GM19328 (cell line): ENCODE results near the gene PHGDH.

ENCODE experiments used
- ATAC-seq: cut with Tn5 transposase; IDR thresholded peaks from one replicate; pipeline ENCODE4 v1.9.1; 2021; ENCODE audit warnings: mild to moderate bottlenecking, moderate library complexity; ENCODE audit not compliant: unreplicated experiment

Gene PHGDH

GRCh38 chr1:119758584-119758983 is 46.9 kb downstream of the PHGDH start:
- ATAC-seq: no peak

DNA sequence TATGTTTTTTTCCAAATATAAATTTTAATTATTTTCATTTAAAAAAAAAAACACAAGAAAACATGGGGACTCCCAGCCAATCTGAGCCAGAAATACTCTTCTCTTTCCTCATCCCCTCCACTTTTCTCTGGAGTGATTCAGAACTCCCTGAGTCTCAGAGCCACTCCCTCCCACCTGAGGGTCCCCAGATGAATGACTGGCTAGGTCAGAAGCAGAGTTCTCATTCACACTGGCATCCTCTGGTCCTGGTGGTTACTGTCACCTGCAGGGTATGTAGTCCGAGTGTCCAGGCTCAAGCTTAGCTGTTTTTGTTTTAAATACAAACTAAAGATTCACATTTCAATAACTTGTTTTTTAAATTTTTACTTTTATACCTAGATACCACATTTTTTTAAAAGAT is 50.7 kb downstream of the PHGDH start:
- no peak for ATAC-seq

DNA sequence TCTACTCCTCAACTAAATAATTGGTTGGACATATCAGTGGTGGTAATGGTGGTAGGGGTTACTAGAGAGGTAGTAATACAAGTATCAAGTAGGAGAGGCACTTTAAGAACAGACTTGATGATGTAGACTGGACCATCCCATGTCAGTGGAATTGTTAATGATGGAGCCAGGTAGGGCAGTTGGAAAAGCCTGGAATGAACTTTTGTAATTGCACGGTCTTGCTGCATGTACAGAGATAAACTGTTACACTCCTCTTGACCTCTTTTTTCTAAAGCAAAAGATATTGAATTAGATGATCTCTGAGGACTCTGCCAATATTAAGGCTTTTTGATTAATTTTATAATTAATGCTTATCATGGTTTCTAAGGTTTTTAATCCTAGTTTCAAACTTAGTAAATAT is 51.2 kb downstream of the PHGDH start:
- ATAC-seq: no peak

DNA sequence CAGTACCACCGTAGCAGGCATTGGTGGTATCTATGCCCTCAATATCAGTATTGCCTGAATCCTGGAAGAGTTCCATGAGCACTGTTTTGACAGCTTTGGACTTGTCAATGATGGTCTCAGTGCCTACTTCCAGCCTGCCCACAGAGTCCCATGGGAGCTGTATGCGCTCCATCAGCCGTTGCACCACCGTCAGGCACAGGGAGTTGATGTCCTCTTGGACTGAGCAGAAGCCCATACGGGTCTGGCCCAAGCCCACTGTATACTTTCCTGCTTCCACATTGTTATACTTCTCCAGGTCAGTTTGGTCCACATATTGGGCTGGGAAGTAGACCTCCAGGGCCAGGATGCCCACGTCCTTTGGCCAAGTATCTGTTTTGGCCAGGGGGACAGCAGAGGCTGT is 52.5 kb downstream of the PHGDH start:
- ATAC-seq: no peak

GRCh38 chr1:119766374-119766794 is 54.6 kb downstream of the PHGDH start:
- ATAC-seq: no peak

DNA sequence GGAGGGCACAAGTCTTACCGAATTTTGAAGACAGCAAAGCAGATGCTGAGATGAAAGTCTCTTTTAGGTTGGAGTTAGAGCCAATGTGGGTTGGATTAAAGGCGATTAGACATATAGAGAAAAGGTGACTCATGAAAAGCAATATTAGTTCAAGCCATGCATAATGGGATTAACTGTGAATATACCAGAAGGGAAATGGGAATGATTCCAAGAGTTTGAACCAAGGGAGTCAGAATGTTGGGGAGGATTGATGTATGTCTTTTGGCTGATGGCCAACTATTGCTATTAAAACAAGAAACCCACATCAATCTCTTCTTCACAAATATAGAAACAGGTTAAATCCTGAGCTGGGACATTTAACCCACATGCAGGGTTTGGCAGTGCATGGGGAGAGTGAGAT is 55.8 kb downstream of the PHGDH start:
- no peak for ATAC-seq

DNA sequence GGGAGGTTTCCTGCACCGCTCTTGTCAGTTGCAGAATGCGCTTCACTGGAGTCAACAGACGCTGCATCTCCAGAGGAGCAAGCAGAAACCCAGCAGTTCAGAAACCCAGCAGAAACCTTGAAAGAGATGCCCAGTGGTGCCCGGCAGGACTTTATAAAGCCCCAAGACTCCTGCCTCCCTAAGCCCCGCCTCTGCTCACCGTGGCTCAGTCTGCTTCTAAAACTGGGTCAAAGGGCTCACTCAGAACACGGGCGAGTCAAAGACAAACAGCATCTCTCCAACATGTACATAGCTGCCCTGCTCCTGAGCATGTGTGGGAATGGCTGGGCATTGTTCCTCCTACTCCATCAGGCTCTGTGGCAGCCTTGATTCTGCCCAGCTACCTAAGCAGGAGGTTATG is 57.0 kb downstream of the PHGDH start, which contains the start of gene HMGCS2:
Gene HMGCS2 (minus strand): TSS at position 128 of the 400 bp plus-strand sequence. CDS start 61 bp downstream, at position 67.
- no peak for ATAC-seq

- no peak for ATAC-seq
Observed at GRCh38 chr1:119771016-119771415, 59.3 kb downstream of the PHGDH start.

- ATAC-seq: no peak
Observed at GRCh38 chr1:119771770-119772169, 60.0 kb downstream of the PHGDH start.

DNA sequence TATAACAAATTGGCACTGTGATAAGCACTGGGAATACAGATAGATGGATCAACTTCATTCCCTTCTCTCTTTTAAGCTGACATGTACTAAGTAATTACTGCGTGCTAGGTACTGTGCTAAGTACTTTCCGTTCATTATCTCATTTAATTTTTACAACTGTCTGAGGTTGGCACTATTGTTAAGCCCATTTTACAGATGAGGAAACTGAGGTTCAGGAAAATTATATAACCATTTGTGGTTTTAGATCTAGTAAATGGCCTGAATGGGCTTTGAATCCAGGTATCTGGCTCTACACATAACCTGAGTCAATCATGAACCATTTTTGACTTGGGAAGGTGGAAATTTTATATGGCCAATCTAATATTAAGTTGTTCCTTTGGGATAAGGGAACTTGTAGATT is 60.6 kb downstream of the PHGDH start:
- ATAC-seq: no peak

GRCh38 chr1:119773711-119774241 is 62.0 kb downstream of the PHGDH start:
- ATAC-seq: no peak

DNA sequence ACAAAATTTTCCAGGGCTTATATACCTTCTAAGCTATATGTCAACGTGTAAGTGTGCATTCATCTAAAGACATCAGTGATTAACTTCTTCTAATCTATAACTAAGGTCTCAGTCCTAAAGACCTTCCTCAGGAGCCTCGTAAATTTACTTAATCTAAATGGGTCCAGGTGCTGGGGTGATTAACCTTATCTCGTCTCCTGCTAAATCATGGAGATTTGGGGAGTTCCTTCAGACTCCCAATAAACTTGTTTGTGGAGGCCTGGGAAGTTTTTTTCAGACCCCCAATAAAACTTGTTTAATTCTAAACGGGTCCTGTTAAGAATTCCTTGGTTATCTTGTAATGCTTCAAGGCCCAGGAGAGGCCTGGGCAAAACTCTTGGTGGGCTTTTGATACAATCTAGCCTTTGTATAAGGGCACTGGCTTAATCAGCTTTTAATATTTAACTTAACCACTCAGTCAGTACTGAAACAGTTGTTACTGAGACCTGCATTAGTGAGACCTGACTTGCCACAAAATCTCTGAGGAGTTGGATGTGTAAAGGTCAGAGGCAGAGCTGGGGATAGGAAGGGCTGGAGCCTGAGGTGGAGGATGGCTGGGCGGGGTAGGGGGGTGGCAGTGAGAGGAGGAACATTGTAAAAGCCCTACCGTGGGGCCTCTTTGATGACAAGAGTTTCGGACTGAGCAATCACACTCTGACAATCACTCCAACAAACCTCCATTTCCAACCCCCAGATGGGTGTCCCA is 63.2 kb downstream of the PHGDH start:
- ATAC-seq: no peak

GRCh38 chr1:119778359-119778758 is 66.6 kb downstream of the PHGDH start:
- ATAC-seq: no peak

DNA sequence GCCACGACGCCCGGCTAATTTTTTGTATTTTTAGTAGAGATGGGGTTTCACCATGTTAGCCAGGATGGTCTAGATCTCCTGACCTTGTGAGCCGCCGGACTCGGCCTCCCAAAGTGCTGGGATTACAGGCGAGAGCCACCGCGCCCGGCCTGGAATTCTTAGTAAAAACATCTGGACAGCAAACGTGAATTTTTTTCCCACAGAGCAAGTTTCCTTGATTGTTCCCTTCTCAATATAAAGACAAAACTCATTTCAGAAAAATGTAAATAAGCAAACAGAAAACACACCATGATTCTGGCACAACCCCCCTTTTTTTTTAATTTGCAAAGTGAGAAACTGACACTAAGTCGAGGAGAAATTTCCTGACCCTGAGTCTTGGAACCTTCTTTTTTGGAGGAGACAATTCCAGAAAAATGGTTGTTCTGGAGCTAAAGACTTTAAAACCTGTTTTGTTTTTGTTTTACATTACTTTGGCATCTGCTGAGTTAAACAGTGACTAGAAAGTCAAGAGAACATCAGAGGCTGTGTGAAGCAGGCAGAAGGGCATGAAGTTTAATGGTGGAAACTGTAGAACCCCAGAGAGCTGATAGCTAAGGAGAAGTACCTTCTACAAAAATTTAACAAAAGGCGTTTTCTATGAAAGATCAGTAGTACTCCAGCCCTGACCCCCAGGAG is 67.3 kb downstream of the PHGDH start:
- ATAC-seq: no peak

- no peak for ATAC-seq
Observed at GRCh38 chr1:119779869-119780356, 68.2 kb downstream of the PHGDH start.

DNA sequence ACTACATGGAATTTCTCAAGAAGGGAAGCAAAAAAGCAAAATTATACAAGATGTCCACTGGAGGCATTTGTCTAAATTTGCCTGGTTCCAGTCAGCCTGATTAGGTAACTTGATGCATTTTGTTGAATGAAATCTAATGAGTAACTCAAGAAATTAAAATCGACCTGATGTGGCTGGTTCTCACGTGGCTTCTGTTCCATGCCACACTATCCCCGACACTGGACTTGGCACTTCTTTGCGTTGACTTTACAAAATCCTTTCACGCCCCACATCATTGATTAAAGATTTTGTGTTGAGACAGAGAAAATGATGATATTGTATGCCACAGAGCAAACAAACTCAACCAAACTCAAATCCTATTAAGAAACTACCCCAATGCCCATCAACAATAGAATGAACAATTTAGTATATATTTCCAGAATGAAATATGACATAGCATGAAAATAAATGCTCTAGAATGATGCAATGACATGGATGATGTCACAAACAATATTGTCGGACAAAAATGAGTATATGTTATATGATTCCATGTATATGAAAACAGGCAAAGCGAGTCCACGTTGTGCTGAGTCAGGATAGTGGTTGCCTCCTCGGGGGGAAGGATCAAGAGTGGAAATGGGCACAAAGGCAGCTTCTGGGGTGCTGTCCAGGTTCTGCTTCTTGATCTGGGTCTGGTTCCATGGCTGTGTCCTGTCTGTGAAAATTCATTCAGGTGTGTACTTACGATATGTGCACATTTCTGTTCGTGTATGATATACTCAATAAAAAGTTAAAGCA is 69.9 kb downstream of the PHGDH start:
- ATAC-seq: no peak

DNA sequence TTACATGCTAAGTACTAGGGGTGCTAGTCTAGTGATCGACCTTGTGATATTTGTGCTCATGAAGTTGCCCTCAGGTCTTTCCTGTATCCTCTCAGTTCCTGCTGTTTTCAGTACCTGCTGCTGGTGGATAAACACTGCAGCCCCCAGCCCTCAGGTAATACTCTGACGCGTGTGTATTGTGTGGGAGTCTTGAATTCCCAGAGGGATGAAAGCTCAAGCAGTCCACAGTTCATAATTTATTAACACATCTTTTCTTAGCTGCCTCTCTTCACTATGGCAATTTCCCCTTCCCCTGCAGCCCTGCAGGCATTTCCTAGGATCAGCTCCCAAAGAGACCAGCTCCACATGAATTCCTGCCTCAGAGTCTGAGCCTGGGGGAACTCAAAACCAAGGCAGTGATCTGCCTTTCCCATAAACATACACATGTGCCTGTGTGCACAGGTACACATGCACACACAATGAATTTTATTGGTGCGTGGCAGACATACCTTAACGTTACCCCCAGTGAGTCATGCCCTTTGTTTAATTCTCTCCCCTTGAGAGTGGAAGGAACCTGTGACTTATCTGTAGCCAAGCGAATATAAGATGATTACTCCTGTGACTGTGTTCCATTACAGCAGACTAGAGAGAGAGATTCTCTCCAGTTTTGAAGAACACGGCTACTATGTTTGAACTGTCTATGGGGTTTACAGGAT is 71.0 kb downstream of the PHGDH start:
- no peak for ATAC-seq

- no peak for ATAC-seq
Observed at GRCh38 chr1:119783354-119784185, 71.8 kb downstream of the PHGDH start.

- ATAC-seq: no peak
Observed at GRCh38 chr1:119784191-119784781, 72.6 kb downstream of the PHGDH start.
